ENCODE results near the gene WDR64.
"Not testable (repeated sequence)": the region's sequence is repeated elsewhere in the genome, so short reads cannot be mapped to it uniquely, and the experiment has no call there.

Gene WDR64

GRCh38 chr1:241744591-241744990, 92.5 kb downstream of the WDR64 start:
- DNase-seq, result no peak

DNA sequence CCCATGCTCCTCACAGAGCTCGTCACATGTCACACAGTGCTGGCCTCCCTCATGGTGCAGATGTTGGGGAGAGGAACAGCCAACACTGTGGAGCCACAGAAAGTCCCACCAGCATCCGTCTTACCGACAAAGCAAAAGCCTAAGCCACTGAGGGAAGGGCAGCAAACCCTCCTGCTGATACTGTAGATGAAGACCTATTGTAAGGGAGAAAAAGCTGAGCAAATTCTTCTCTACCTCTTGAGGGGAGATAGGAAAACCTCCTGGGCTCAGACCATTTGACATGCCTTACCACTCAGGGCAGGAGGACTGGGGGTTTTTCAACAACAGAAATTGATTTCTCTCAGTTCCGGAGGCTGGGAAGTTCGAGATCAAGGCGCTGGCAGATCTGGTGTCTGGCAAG, 95.9 kb downstream of the WDR64 start:
- DNase-seq, result no peak

GRCh38 chr1:241749041-241749944, 97.2 kb downstream of the WDR64 start:
- DNase-seq, result no peak

DNA sequence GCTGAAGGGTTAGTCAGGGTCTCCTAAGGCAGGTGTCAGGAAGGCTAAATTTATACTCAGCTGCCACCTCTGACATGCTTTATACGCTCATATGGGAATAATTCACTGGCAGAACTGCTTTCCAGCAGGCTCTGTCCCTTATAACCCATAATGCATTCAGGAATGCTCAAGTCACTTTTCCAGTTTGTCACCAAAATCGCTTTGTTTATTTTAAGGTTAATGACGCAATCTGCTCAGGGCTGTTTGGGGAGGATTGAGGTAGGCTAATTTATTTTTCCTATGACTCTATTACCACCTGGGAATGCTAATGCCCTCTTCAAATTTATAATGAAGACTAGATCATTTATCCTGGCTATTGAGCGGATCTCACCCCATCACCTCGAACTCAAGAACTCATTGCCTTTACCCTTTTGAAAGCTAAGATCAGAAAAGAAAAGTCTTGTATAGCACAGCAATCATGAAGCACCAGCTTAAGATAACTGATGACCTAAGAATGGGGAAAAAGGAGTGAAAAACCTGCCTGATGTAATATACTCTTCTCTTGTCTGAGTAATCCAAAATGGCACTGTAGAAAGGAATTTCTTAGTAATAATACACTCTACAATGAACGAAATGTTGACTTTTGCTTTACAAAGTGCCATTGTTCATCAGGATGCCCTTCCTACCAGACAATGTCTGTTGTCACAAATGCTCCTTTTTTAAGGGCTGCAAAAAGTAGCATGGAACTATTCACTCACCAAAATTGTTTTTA, 98.0 kb downstream of the WDR64 start:
- no peak for DNase-seq

DNA sequence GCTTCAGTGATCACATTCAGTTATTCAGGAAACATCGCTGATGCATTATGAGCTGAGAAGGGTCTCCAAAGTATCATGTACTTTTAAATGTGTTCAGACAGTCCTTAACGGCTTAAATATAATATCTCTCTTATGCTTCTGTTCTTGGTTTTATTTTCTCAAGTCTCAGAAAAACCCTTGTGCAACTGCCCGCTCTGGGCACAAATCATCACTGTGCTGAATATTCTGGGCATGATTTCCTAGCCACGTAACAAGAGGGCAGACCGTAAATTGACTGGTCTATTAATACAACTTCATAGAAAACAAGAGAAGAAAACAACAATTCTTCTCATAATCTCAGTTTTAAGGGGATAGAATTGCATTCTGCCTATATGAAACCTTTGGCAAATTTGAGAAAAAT, 99.4 kb downstream of the WDR64 start:
- no peak for DNase-seq

DNA sequence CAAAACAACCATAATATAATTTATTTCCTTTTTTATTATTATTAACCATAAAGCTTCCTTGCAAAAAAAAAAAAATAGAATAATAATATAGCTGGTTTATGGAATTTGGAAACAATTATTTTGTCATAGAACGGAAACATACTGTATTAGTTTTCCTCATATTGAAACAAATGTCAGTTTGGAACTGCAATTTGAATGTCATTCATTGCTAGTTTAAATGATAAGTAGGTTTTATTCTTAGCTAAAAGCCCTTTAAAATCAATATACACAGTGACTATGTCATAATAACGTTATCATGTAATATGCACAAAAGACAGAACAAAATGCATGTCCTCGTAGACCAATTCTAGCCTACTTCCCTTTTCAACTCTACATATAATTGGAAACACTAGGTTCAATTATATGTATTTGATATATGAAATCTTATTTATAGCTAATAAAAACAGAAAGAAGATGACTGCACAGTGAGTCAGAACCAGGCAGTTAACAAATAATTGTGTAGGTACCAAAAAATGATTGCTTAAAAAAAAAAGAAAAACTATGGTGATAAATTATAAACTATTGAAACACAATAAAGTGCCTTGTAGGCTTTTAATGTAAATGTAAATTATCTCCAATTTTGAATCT, 110.7 kb downstream of the WDR64 start:
- no peak for DNase-seq

- DNase-seq, result no peak
Observed at GRCh38 chr1:241765390-241765789, 113.3 kb downstream of the WDR64 start.

GRCh38 chr1:241767737-241768136, 115.7 kb downstream of the WDR64 start:
- DNase-seq, result no peak

DNA sequence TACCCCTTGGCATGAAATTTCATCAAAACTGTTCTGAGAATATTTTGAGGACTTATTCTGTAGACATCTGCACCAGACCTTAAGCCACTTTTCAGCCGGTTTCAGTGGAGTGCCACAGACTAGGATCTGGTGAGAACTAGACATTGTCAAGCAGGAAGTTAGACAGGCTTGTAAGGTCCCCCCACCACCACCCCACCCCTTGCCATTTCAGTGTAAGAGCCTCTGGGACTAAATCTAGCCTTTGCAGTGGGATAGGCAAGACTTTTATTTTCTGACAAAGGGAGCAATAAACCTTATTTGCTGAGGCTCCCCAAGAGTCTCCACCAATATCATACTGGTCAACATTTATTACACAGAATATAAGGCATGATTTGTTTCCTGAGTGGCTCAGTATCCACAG, 118.0 kb downstream of the WDR64 start:
- no peak for DNase-seq

GRCh38 chr1:241771117-241771516, 119.0 kb downstream of the WDR64 start:
- DNase-seq, result no peak

- DNase-seq, result no peak
Observed at GRCh38 chr1:241772932-241773500, 120.9 kb downstream of the WDR64 start.

DNA sequence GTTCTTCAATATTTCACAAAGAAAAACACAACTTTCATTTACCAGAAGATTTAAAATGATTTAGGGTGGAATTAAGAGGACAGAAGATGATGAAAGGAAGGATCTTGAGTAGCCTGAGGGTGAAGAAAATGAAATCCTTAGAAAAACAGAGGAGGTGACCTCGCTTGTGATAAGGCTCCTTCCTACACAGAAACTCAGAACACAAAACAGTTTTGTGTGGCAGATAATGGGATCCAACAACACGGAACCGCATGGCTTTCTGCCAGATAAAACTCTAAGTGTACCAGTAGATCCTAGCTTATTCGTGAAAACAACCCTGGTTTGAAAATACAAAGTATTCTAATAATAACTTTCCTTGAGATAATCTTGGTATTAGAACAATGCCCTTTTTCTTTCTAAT, 121.9 kb downstream of the WDR64 start:
- DNase-seq, result no peak

DNA sequence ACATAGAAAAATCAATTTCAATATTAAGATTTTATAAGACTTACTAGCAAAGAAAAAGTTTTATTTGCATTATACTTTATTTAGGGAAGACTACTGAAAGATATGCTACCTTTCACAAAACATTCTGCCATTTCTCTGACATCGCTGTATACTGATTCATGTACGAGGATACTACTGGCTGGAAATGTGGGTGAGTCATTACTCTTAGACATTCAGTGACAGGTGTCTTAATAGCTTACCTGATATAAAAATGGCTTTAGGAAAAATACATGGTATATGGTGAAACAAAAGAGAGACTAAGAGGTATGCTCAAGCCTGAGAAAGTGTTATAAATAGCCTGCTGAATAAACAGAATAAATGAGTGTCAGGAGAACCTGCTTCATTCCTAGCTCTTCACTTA, 122.9 kb downstream of the WDR64 start:
- DNase-seq, result no peak

GRCh38 chr1:241776911-241777310, 124.8 kb downstream of the WDR64 start:
- DNase-seq, result no peak

GRCh38 chr1:241778117-241778516, 126.0 kb downstream of the WDR64 start:
- no peak for DNase-seq

- DNase-seq, result no peak
Observed at GRCh38 chr1:241779897-241780296, 127.8 kb downstream of the WDR64 start.

GRCh38 chr1:241782396-241782795, 130.3 kb downstream of the WDR64 start:
- DNase-seq, result no peak

- DNase-seq, result no peak
Observed at GRCh38 chr1:241787691-241788090, 135.6 kb downstream of the WDR64 start.

- no peak for DNase-seq
Observed at GRCh38 chr1:241789061-241789460, 137.0 kb downstream of the WDR64 start.

DNA sequence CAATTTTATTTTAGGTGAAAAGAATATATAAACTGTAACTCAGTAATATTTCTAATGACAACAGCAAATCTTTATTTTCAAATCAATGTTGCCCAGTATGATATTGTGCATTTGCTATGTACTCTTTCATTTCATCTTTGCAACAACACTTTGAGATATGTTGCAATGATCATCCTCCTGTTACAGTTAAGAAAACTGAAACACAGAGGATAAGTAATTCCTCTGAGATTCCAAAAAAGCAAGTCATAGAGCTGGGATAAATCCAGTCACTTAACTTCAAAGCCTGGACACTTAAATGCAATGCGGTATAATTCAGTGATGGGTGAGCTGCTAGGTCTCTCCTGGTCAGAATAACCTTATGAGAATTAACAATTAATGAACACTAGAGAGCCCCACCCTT, 147.3 kb downstream of the WDR64 start:
- DNase-seq, result no peak

DNA sequence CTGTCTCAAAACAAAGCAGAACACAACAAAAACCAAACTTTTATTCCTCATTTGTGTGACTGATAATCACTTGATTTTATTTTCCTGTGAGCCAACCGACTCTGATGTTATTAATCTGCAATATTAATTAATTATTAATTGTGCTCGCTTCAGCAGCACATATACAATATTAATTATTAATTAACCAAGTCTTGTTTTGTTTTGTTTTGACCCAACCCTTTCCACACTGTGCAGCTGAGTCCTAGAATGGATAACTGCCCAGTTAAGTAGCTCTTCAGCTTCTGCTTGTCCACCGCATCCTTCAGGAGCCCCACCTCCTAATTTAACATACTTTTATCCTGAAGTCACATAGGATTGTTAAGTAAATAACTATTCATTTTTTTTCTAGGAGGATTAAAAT, 148.6 kb downstream of the WDR64 start:
- no peak for DNase-seq

GRCh38 chr1:241802863-241803262, 150.8 kb downstream of the WDR64 start:
- no peak for DNase-seq

GRCh38 chr1:241804706-241805105, 152.6 kb downstream of the WDR64 start:
- not testable (repeated sequence) for DNase-seq
